ENCODE data around the gene VAT1. TPM values are rescaled to one million over a fixed set of nuclear protein-coding genes. Genes with fewer than 3 reads are reported as not detected.
"Not testable (repeated sequence)": the region's sequence is repeated elsewhere in the genome, so short reads cannot be mapped to it uniquely, and the experiment has no call there.

VAT1 gene
- total RNA-seq, 1 experiment from 2014 or later = 263 TPM

- Histone ChIP-seq H3K4me3 (no peak overlapping the region), H3K27me3 (no peaks in the 10 kb centered on the region), H3K36me3 (peaks cover 59% of the 10 kb centered on the region), H3K9me3 (no peaks in the 10 kb centered on the region)
- peak; percentile 44 for DNase-seq
Observed at GRCh38 chr17:43015579-43015978, 6.6 kb downstream of the VAT1 start.

- Histone ChIP-seq H3K4me3 (no peak overlapping the region), H3K9me3 (no peaks in the 10 kb centered on the region), H3K36me3 (peaks cover 52% of the 10 kb centered on the region), H3K27me3 (no peaks in the 10 kb centered on the region)
- DNase-seq = no peak
Observed at GRCh38 chr17:43014649-43015542, 7.3 kb downstream of the VAT1 start.

- H3K9me3 ChIP-seq = no peaks in the 10 kb centered on the region
- peaks cover 46% of the 10 kb centered on the region for H3K36me3 ChIP-seq
- no peak for DNase-seq
Observed at GRCh38 chr17:43014020-43014648, 8.1 kb downstream of the VAT1 start.

GRCh38 chr17:43013296-43013695 lies 8.9 kb downstream of the VAT1 start:
- no peak for DNase-seq
- H3K27me3 ChIP-seq = no peaks in the 10 kb centered on the region
- no peak overlapping the region for H3K4me3 ChIP-seq
- H3K9me3 ChIP-seq = no peaks in the 10 kb centered on the region
- H3K36me3 ChIP-seq = peaks cover 37% of the 10 kb centered on the region

More at GRCh38 chr17:43014020-43014648, 8.1 kb downstream of the VAT1 start:
- Histone ChIP-seq H3K27me3 (no peaks in the 10 kb centered on the region), H3K4me3 (no peak overlapping the region)

- Histone ChIP-seq H3K27me3 (no peaks in the 10 kb centered on the region), H3K9me3 (no peaks in the 10 kb centered on the region), H3K36me3 (peaks cover 27% of the 10 kb centered on the region), H3K4me3 (no peak overlapping the region)
- no peak for DNase-seq
Observed at GRCh38 chr17:43011728-43012472, 10.3 kb downstream of the VAT1 start.

GRCh38 chr17:43010667-43011308 lies 11.4 kb downstream of the VAT1 start:
- DNase-seq = no peak
- no peaks in the 10 kb centered on the region for H3K9me3 ChIP-seq
- H3K36me3 ChIP-seq = peaks cover 20% of the 10 kb centered on the region
- H3K4me3 ChIP-seq = no peak overlapping the region
- no peaks in the 10 kb centered on the region for H3K27me3 ChIP-seq

- Histone ChIP-seq H3K27me3 (no peaks in the 10 kb centered on the region), H3K36me3 (peaks cover 33% of the 10 kb centered on the region), H3K4me3 (peak within 1 kb of the TSS; percentile 66), H3K9me3 (no peaks in the 10 kb centered on the region)
- peak; percentile 90 for DNase-seq
Observed at GRCh38 chr17:43006639-43007551, 15.3 kb downstream of the VAT1 start, which contains the start of gene IFI35. IFI35 (plus strand) TSS chr17:43006784; CDS start chr17:43006948, 164 bp downstream.

GRCh38 chr17:43003542-43004172 lies 18.5 kb downstream of the VAT1 start:
- Histone ChIP-seq H3K27me3 (no peaks in the 10 kb centered on the region), H3K36me3 (peaks cover 65% of the 10 kb centered on the region), H3K9me3 (no peaks in the 10 kb centered on the region), H3K4me3 (no peak overlapping the region)
- peak; percentile 92 for DNase-seq

- not testable (repeated sequence) for H3K4me3 ChIP-seq, H3K27me3 ChIP-seq, DNase-seq, H3K9me3 ChIP-seq
- H3K36me3 ChIP-seq = peaks cover 66% of the 10 kb centered on the region
Observed at GRCh38 chr17:43000894-43001293, 21.3 kb downstream of the VAT1 start.

- Histone ChIP-seq H3K36me3 (peaks cover 56% of the 10 kb centered on the region), H3K27me3 (no peaks in the 10 kb centered on the region), H3K4me3 (peak overlapping the region; percentile 88), H3K9me3 (no peaks in the 10 kb centered on the region)
- no peak for DNase-seq
Observed at GRCh38 chr17:42999003-42999525, 23.1 kb downstream of the VAT1 start.

GRCh38 chr17:42997984-42998938 lies 23.9 kb downstream of the VAT1 start, which contains the start of gene RPL27:
RPL27 (plus strand) TSS chr17:42998419; CDS start chr17:42998751, 332 bp downstream.
- Histone ChIP-seq H3K36me3 (peaks cover 49% of the 10 kb centered on the region), H3K4me3 (peak within 1 kb of the TSS; percentile 88), H3K27me3 (no peaks in the 10 kb centered on the region), H3K9me3 (no peaks in the 10 kb centered on the region)
- DNase-seq = peak; percentile 99

GRCh38 chr17:42997390-42997983 lies 24.7 kb downstream of the VAT1 start:
- no peak for DNase-seq
- no peaks in the 10 kb centered on the region for H3K9me3 ChIP-seq
- H3K27me3 ChIP-seq = no peaks in the 10 kb centered on the region
- H3K4me3 ChIP-seq = peak overlapping the region; percentile 88
- peaks cover 47% of the 10 kb centered on the region for H3K36me3 ChIP-seq

GRCh38 chr17:42993913-42994312 lies 28.3 kb downstream of the VAT1 start:
- not testable (repeated sequence) for H3K9me3 ChIP-seq, DNase-seq, H3K4me3 ChIP-seq, H3K27me3 ChIP-seq
- peaks cover 34% of the 10 kb centered on the region for H3K36me3 ChIP-seq

- H3K27me3 ChIP-seq = no peaks in the 10 kb centered on the region
Observed at GRCh38 chr17:42992872-42993271, 29.3 kb downstream of the VAT1 start.

More at GRCh38 chr17:42992872-42993271, 29.3 kb downstream of the VAT1 start:
- H3K36me3 ChIP-seq = peaks cover 38% of the 10 kb centered on the region
- H3K4me3 ChIP-seq = no peak overlapping the region
- no peak for DNase-seq
- H3K9me3 ChIP-seq = no peaks in the 10 kb centered on the region

All from MG63 (cell line).